Breast epithelium (tissue), 4 donors: ENCODE measurements around the gene SUPT7L. TPM values are rescaled to one million over a fixed set of nuclear protein-coding genes. Genes with fewer than 3 reads are reported as not detected.

Experiments
- DNase-seq, 2 donors: peaks; one replicate each; pipeline ENCODE4 v3.0.0-alpha.2; 2019; ENCODE audit warnings: low spot score in 2 of 2
- H3K27ac ChIP-seq, 2 donors: fragments of 200-600 bp; sonication (generic) in 1 of 2; one replicate each; pipeline ENCODE4 v1.5.1; 2016 to 2019; ENCODE audit warnings: mild to moderate bottlenecking in 1 of 2
- H3K27me3 ChIP-seq, 2 donors: fragments of 200-600 bp; sonication (generic) in 1 of 2; one replicate each; pipeline versions ENCODE4 v1.5.1 to v1.6.0; 2017 to 2019; ENCODE audit warnings: control low read depth in 1 of 2, mild to moderate bottlenecking in 1 of 2
- H3K36me3 ChIP-seq: fragments of 200-600 bp; one replicate; pipeline ENCODE4 v1.5.1; 2019
- H3K4me1 ChIP-seq, 2 donors: fragments of 200-600 bp; sonication (generic); one replicate each; pipeline ENCODE4 v1.5.1; 2016 to 2019; ENCODE audit warnings: control low read depth in 1 of 2
- H3K4me3 ChIP-seq, 3 donors: fragments of 200-600 bp; sonication (generic); 1 replicate in 2 of 3; 2 replicates in 1 of 3; pipeline ENCODE4 v1.5.1; 2016 to 2019; ENCODE audit warnings: mild to moderate bottlenecking in 3 of 3, moderate library complexity in 2 of 3
- H3K9me3 ChIP-seq, 2 donors: fragments of 200-600 bp; sonication (generic) in 1 of 2; one replicate each; pipeline ENCODE4 v1.5.1; 2016 to 2019; ENCODE audit warnings: control low read depth in 1 of 2
- CTCF ChIP-seq, 3 donors: fragments of 450-650 bp; IDR thresholded peaks; one replicate each; pipeline ENCODE4 v1.5.1; 2016 to 2017; ENCODE audit warnings: antibody characterized with exemption in 3 of 3, mild to moderate bottlenecking in 3 of 3, moderate library complexity in 3 of 3
- POLR2A ChIP-seq: fragments of 450-650 bp; IDR thresholded peaks from one replicate; pipeline ENCODE4 v1.6.1; 2016; ENCODE audit warnings: antibody characterized with exemption, mild to moderate bottlenecking, moderate library complexity
- POLR2AphosphoS5 ChIP-seq, 3 donors: sonication (generic); formaldehyde crosslinking; IDR thresholded peaks; one replicate each; pipeline ENCODE4 v1.6.1; 2017; ENCODE audit warnings: antibody characterized with exemption in 3 of 3
- intact Hi-C: fragments of 100-400 bp; cut with DNase I; formaldehyde crosslinking; loops from one replicate; pipeline ENCODE4 v1.15.1; 2023; ENCODE audit warnings: low total_unique reads
- total RNA-seq, 3 donors: library from RNA; depleted of rRNA; stranded (reverse); fragments of >200 nt; gene quantifications; one replicate each; pipeline ENCODE4 v1.1.0, GENCODE V29; 2016

SUPT7L gene, protein sequence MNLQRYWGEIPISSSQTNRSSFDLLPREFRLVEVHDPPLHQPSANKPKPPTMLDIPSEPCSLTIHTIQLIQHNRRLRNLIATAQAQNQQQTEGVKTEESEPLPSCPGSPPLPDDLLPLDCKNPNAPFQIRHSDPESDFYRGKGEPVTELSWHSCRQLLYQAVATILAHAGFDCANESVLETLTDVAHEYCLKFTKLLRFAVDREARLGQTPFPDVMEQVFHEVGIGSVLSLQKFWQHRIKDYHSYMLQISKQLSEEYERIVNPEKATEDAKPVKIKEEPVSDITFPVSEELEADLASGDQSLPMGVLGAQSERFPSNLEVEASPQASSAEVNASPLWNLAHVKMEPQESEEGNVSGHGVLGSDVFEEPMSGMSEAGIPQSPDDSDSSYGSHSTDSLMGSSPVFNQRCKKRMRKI
- 10 to 100 TPM; 21.4 to 34.2 (median 25.9) TPM for total RNA-seq

DNA sequence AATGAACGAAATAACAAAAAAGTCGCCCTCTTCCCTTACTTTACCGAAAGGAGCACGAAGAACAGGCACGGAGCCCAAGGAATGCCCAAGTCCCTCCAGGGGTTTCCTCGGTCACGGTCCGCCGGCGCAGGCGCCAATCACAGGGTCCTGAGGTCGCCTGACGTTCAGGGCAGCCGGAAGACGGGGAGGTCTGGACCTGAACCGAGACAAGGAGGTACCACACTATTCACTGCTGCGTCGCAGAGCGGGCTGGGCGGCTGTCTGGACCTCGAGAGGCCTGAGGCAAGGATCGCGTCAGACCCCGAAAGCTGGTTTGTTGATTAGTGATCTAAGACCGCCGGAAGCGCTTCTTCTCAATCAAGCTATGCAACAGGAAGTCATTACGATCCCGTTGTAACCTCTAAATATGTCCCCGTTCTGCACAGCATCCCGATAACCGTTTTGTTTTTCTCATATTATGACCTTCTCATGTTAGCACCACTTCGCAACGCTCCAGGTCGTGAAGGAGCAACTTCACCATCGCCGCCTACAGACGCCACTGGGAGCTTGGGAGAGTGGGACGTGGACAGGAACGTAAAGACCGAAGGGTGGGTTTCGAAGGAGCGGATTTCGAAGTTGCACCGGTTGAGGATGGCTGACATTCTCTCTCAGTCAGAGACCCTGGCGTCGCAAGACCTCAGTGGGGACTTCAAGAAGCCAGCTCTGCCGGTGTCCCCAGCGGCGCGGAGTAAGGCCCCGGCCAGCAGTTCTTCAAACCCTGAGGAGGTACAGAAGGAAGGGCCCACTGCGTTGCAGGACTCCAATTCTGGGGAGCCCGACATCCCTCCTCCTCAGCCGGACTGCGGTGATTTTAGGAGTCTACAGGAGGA lies at the start of gene SUPT7L, which contains the start of gene SLC4A1AP:
Gene SUPT7L (minus strand): TSS at position 330 of the 869 bp plus-strand sequence. CDS start 1,422 bp downstream, outside the sequence.
Gene SLC4A1AP (plus strand): TSS at position 605 of the 869 bp plus-strand sequence. CDS start 26 bp downstream, at position 631.
- peak; percentile 43 to 65 for DNase-seq
- peaks cover 0 to 5% of the 10 kb centered on the region in 2 donors for H3K4me1 ChIP-seq
- H3K36me3 ChIP-seq = no peaks in the 10 kb centered on the region
- no peaks in the 10 kb centered on the region for H3K27me3 ChIP-seq
- no peaks in the 10 kb centered on the region for H3K9me3 ChIP-seq
- peak within 1 kb of the TSS; percentile 86 to 96 for H3K27ac ChIP-seq
- intact Hi-C loops = no loop called here
- H3K4me3 ChIP-seq = peak within 1 kb of the TSS; percentile 76 to 95 (median 77)
- TF ChIP-seq POLR2A = no peak
- no peak for TF ChIP-seq CTCF (IDR thresholded peaks at IDR 0.05)
- peak; percentile 89 to 97 (median 92) for TF ChIP-seq POLR2AphosphoS5 (IDR thresholded peaks at IDR 0.05)

GRCh38 chr2:27713201-27713600 lies 49.8 kb upstream of the SUPT7L start:
- Histone ChIP-seq H3K4me3 (no peak overlapping the region), H3K27ac (no peak overlapping the region), H3K27me3 (no peaks in the 10 kb centered on the region), H3K9me3 (no peaks in the 10 kb centered on the region), H3K4me1 (no peaks in the 10 kb centered on the region), H3K36me3 (no peaks in the 10 kb centered on the region)
- DNase-seq = no peak
- TF ChIP-seq CTCF (IDR thresholded peaks at IDR 0.05) (no peak), POLR2A (no peak), POLR2AphosphoS5 (IDR thresholded peaks at IDR 0.05) (no peak)
- intact Hi-C loops = no loop called here

GRCh38 chr2:27712522-27712921 lies 49.1 kb upstream of the SUPT7L start:
- intact Hi-C loops = no loop called here
- no peaks in the 10 kb centered on the region for H3K9me3 ChIP-seq
- no peak overlapping the region for H3K27ac ChIP-seq
- TF ChIP-seq POLR2AphosphoS5 (IDR thresholded peaks at IDR 0.05) (no peak), POLR2A (no peak), CTCF (IDR thresholded peaks at IDR 0.05) (no peak)
- H3K4me1 ChIP-seq = no peaks in the 10 kb centered on the region
- DNase-seq = no peak
- H3K36me3 ChIP-seq = no peaks in the 10 kb centered on the region
- H3K27me3 ChIP-seq = no peaks in the 10 kb centered on the region
- no peak overlapping the region for H3K4me3 ChIP-seq

- H3K9me3 ChIP-seq = no peaks in the 10 kb centered on the region
- intact Hi-C loops = no loop called here
- no peaks in the 10 kb centered on the region for H3K36me3 ChIP-seq
- H3K4me3 ChIP-seq = no peak overlapping the region
- no peak overlapping the region for H3K27ac ChIP-seq
- TF ChIP-seq POLR2AphosphoS5 (IDR thresholded peaks at IDR 0.05) (no peak), CTCF (IDR thresholded peaks at IDR 0.05) (no peak), POLR2A (no peak)
- no peaks in the 10 kb centered on the region for H3K27me3 ChIP-seq
- no peak for DNase-seq
- no peaks in the 10 kb centered on the region for H3K4me1 ChIP-seq
Observed at GRCh38 chr2:27711804-27712203, 48.4 kb upstream of the SUPT7L start.
